Fibroblast of lung (primary cell): ENCODE data around the gene ACAA2. TPM values are rescaled to one million over a fixed set of nuclear protein-coding genes. Genes with fewer than 3 reads are reported as not detected.

Experiments used
- DNase-seq, 2 donors: peaks; one replicate each; pipeline versions ENCODE4 v3.0.0 to v3.0.0-alpha.2; 2010; ENCODE audit warnings: low read depth in 2 of 2
- H2AFZ ChIP-seq: 2 replicates; pipeline ENCODE4 v1.5.1; 2012; ENCODE audit warnings: low read length, control low read depth, inconsistent platforms
- H3K27ac ChIP-seq: 2 replicates; pipeline ENCODE4 v1.5.1; 2011; ENCODE audit warnings: low read length, control low read depth; ENCODE audit not compliant: insufficient read depth
- H3K27me3 ChIP-seq: 2 replicates; pipeline ENCODE4 v1.5.1; 2011; ENCODE audit warnings: mild to moderate bottlenecking, low read length; ENCODE audit not compliant: control insufficient read depth, insufficient read depth
- H3K36me3 ChIP-seq: 2 replicates; pipeline ENCODE4 v1.5.1; 2011; ENCODE audit warnings: low read length; ENCODE audit not compliant: control insufficient read depth, insufficient read depth
- H3K4me1 ChIP-seq: 2 replicates; pipeline ENCODE4 v1.5.1; 2011; ENCODE audit warnings: low read length; ENCODE audit not compliant: control insufficient read depth, insufficient read depth; ENCODE audit errors: extremely low read depth
- H3K4me2 ChIP-seq: 2 replicates; pipeline ENCODE4 v1.5.1; 2011; ENCODE audit warnings: low read length, control low read depth; ENCODE audit not compliant: insufficient read depth; ENCODE audit errors: extremely low read depth
- H3K4me3 ChIP-seq, 4 experiments: fragments of 200-600 bp in 1 of 4; sonication (generic) in 1 of 4; replicated peaks in 1 of 4; 2 replicates each; pipeline ENCODE4 v1.5.1; 2011 to 2016; ENCODE audit warnings: low read length in 4 of 4, low read depth in 3 of 4, mild to moderate bottlenecking in 3 of 4, control low read depth in 2 of 4, inconsistent platforms in 1 of 4, mixed read lengths in 1 of 4; ENCODE audit not compliant: insufficient read depth in 1 of 4; ENCODE audit errors: control extremely low read depth in 1 of 4
- H3K79me2 ChIP-seq: 2 replicates; pipeline ENCODE4 v1.5.1; 2012; ENCODE audit warnings: mild to moderate bottlenecking, low read length, inconsistent platforms; ENCODE audit not compliant: control insufficient read depth, insufficient read depth
- H3K9ac ChIP-seq: 2 replicates; pipeline ENCODE4 v1.5.1; 2011; ENCODE audit warnings: mild to moderate bottlenecking, low read length, control low read depth; ENCODE audit not compliant: insufficient read depth
- H3K9me3 ChIP-seq: 2 replicates; pipeline ENCODE4 v1.5.1; 2012; ENCODE audit warnings: low read depth, low read length; ENCODE audit not compliant: control insufficient read depth, insufficient read depth
- H4K20me1 ChIP-seq: 2 replicates; pipeline ENCODE4 v1.5.1; 2011; ENCODE audit warnings: low read length; ENCODE audit not compliant: control insufficient read depth, insufficient read depth; ENCODE audit errors: extremely low read depth
- CTCF ChIP-seq, 2 donors: IDR thresholded peaks in 1 of 2; conservative IDR thresholded peaks in 1 of 2; 1 replicate in 1 of 2; 2 replicates in 1 of 2; pipeline ENCODE4 v1.5.1; 2011 to 2012; ENCODE audit warnings: low read length in 2 of 2, control low read depth in 1 of 2, inconsistent platforms in 1 of 2, low read depth in 1 of 2, mild to moderate bottlenecking in 1 of 2
- EZH2 ChIP-seq: IDR thresholded peaks from 2 replicates; pipeline ENCODE4 v1.5.1; 2012; ENCODE audit warnings: low read length, control low read depth, mild to moderate bottlenecking; ENCODE audit errors: missing control alignments
- polyA plus RNA-seq, 2 donors: library from polyadenylated mRNA; depleted of rRNA in 1 of 2; stranded (reverse) in 1 of 2; unstranded in 1 of 2; fragments of >200 nt; gene quantifications; 2 replicates each; pipeline ENCODE4 v1.2.1, GENCODE V29; 2011 to 2012; ENCODE audit warnings: missing spikeins in 1 of 2
- total RNA-seq: library from RNA; depleted of rRNA; stranded (reverse); fragments of >200 nt; gene quantifications from 2 replicates; pipeline ENCODE4 v1.2.1, GENCODE V29; 2014

The ACAA2 gene
- total and polyA plus RNA-seq, 2 donors (not counting 1 experiment from before 2014, with no cell fraction given): 27.1 to 38.5 TPM

GRCh38 chr18:49744376-49745008 lies 68.8 kb downstream of the ACAA2 start:
- TF ChIP-seq CTCF (conservative IDR thresholded peaks at IDR 0.05 in 1 of 2, IDR thresholded peaks at IDR 0.05 in 1 of 2; ENCODE audit: low read depth in 1 of 2, low read length in 2 of 2): no peak
- no peak for TF ChIP-seq EZH2
- no peak overlapping the region for H2AFZ ChIP-seq

DNA sequence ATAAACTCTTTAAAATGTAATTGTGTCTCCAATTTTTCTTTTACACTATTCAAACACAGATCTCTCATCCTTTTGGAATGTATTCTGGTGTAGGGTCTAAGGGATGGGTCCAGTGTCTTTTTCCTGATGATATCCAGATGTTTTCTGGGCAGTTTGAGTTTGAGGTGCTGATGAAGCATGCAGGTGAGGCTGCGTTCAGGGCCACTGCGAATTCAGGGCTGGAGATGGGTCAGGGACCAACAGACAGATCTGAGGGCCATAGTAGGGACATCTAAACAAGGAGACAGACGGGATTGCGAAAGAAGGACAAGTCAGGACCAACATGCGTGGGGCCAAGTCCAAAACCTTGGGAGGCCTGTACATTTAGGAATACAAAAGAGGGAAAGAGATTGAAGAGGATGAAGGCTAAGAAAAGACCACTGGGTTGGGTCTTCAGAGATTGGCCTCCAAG lies 70.2 kb downstream of the ACAA2 start:
- no peak for DNase-seq

More at GRCh38 chr18:49744376-49745008, 68.8 kb downstream of the ACAA2 start:
- Histone ChIP-seq H3K36me3 (no peaks in the 10 kb centered on the region), H3K9ac (no peak overlapping the region), H3K27ac (no peak overlapping the region), H3K27me3 (peaks cover 3% of the 10 kb centered on the region), H3K9me3 (no peaks in the 10 kb centered on the region), H3K4me3 (no peak overlapping the region), H3K79me2 (no peaks in the 10 kb centered on the region), H3K4me2 (no peak overlapping the region), H4K20me1 (no peaks in the 10 kb centered on the region), H3K4me1 (no peaks in the 10 kb centered on the region)
- DNase-seq: no peak

More for the DNA sequence above, 70.2 kb downstream of the ACAA2 start:
- Histone ChIP-seq H3K27me3 (peaks cover 3% of the 10 kb centered on the region), H3K4me1 (no peaks in the 10 kb centered on the region), H3K36me3 (no peaks in the 10 kb centered on the region), H3K9ac (no peak overlapping the region), H3K79me2 (no peaks in the 10 kb centered on the region), H4K20me1 (no peaks in the 10 kb centered on the region), H3K27ac (no peak overlapping the region), H3K4me2 (no peak overlapping the region), H2AFZ (no peak overlapping the region), H3K4me3 (no peak overlapping the region), H3K9me3 (no peaks in the 10 kb centered on the region)
- TF ChIP-seq EZH2: no peak
- TF ChIP-seq CTCF (conservative IDR thresholded peaks at IDR 0.05 in 1 of 2, IDR thresholded peaks at IDR 0.05 in 1 of 2; ENCODE audit: low read depth in 1 of 2, low read length in 2 of 2): no peak
